GM18508 (cell line): ENCODE results near the gene NCK2.

Experiments used
- ATAC-seq: cut with Tn5 transposase; IDR thresholded peaks from one replicate; pipeline ENCODE4 v1.9.1; 2021; ENCODE audit warnings: moderate number of reproducible peaks; ENCODE audit not compliant: insufficient read depth, unreplicated experiment

Gene NCK2

GRCh38 chr2:105788670-105789290, 44.1 kb downstream of the NCK2 start:
- ATAC-seq: no peak

DNA sequence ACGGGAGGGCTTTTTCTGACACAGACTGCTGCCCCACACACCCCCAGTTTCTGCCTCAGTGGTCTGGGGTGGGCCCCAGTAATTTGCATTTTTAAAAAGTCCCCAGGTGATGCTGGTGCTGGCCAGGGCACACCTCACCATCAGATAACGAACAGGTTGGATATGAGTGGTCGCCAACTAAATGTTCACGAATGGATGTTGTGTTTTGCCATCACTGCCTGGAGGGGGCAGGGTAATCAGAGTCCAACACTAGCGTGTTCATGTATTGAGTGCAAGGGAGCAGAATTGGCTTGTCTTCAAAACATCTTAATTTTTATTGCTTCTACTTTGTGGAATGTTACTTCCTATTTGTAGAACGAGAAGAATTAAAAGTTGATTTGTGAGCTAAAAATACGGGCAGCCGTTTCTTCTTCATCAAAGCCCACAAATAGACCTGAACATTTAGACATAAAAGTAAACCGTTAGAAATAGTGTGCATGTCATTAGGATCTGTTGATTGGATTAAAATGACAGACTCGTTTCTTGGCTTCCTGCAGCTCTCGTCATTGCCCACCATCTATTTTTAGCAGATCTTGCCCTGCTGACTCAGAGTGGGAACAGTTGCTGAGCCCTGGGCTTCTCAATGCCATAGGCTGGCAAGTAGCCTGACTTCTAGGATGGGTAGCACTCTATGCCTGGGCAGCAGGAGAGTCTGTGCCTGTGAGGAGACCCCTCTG, 45.2 kb downstream of the NCK2 start:
- ATAC-seq: peak; percentile 55

- peak; percentile 1 for ATAC-seq
Observed at GRCh38 chr2:105790461-105791149, 45.9 kb downstream of the NCK2 start.

DNA sequence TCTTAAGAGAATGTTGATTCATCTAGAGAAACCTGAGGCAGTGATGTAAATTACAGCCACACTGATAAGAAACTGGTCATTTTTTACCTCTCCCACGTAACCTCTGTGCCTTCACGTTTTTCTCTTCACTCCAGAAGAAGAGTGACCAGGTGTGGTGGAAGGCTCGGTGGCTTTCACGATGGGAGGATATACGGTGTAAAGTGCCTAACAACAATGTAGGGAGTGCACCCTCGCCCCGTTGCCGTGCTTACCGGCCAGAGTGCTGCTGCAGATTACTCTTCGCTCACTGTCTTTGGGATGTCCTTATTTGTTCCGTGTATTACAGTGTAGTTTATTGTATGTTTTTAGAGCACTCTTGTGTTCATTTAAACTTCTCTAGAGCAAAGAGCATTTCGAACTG, 46.5 kb downstream of the NCK2 start:
- no peak for ATAC-seq

DNA sequence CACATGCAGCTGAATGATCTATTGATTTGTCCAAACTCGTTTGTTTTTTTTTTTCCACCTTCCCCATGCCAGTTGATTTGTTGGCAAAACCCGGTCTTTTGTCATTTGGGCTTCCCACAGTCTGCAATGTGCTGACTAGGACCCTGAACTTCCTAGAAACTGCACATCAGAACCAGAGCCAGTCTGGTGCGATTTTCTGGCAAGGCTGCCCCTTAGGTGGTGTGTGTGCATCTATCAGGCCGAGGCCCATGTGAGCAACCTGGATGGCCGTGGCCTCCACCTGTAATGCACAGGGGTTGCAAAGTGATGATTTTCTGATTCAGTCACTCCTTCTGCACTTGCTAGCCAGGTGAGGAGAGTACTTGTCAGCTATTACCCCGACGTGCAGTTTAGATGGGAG, 47.8 kb downstream of the NCK2 start:
- no peak for ATAC-seq

DNA sequence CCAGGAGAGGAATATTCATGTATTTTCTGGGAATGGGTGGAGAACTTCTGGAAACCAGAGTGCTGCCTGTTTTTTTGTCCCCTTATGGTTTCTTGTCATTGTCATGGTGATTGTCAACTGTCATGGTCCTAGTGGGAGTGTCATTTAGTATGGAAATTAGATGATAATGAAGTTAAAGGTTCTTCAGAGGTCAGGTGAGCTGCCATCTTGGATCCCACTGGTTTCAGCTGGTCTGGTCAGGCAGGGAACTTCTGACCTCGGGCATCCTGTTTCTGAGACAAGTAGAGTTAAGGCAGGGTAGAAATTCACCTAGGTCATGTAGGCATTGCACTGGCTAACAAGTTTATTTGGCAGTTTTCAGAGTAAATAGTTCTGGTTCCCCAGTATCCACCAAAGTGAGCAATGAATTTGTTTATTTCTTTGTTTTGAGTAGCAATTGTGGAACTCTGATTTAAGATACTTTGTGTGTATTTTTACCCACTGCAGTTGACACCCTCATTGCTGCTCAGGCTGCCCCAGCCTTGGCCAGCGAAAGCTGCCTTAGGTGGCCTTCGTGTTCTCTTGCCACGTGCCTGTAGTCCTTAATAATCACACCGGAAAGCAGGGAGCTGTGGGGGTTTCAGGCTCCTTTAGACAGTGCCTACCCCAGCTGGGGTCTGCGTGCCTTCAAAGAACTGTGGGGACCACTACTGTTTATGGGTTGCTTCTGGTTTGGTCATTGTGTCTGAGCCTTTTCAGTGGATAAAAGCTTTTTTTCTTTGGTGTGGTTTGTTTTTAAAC, 48.7 kb downstream of the NCK2 start:
- no peak for ATAC-seq

DNA sequence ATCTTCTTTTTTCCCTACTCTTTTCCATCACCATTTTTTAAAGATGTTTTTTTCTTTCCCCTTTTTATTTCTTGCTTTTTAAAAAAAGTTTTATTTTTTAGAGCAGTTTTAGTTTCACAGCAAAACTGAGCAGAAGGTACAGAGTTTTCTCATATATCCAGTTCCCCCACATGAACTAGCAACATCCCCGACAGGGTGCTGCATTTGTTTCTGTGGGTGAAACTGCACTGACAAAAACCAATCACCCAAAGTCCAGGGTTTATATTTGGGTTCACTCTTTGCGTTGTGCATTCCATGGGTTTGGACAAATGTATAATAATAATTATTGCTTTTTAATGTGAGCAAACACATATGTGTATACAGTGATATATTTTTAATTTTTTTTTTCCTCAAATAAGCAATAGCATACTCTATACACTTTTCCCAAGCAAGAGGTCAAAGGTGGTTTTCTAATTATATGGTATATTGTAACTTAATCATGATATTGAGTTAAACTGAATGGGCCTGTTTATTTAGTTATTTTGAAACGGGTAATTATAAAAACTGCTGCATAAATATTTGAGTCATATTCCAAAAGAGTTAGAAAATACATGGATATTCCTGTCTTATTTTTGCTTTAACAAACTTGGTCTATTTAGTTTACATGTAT, 50.3 kb downstream of the NCK2 start:
- ATAC-seq: no peak

DNA sequence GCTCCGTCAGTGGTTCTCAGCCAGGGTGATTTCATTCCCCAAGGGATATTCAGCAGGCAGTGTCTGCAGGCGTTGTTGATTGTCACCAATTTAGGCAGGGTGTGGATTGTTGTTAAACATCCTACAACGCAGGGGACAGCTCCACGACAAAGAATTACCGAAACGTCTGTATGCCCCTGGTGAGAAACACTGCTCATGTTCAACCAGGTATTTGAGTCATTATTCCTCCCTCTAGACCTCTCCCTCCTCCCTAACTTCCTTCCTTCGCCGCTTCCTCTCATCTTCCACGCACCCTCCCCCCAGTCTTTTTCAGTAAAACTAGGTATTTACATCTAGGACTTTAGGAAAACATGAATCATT, 50.8 kb downstream of the NCK2 start:
- ATAC-seq: no peak

- ATAC-seq: peak; percentile 25
Observed at GRCh38 chr2:105796131-105796638, 51.5 kb downstream of the NCK2 start.

DNA sequence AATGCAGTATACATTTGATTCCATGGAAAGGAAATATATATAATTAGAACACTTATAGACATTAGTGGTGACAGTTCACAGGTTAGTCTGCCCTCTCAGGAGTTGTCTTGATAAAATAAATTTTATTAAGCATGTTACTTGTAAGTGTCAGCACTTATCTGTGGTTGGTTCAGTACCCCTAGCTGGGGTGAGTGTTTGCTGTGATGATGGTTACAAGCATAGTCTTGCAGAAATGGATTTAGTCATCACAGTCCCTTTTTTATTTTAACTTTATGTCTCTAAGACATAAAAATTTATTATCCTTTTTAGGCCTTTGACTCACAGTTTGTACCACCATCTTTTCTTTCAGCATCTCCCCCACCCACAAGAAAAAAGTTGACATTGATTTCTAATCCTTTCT, 52.1 kb downstream of the NCK2 start:
- ATAC-seq: no peak

- peak; percentile 29 for ATAC-seq
Observed at GRCh38 chr2:105797298-105797819, 52.6 kb downstream of the NCK2 start.

- no peak for ATAC-seq
Observed at GRCh38 chr2:105798595-105798994, 53.9 kb downstream of the NCK2 start.

GRCh38 chr2:105800036-105800713, 55.5 kb downstream of the NCK2 start:
- ATAC-seq: no peak

GRCh38 chr2:105800953-105801635, 56.4 kb downstream of the NCK2 start:
- ATAC-seq: no peak

DNA sequence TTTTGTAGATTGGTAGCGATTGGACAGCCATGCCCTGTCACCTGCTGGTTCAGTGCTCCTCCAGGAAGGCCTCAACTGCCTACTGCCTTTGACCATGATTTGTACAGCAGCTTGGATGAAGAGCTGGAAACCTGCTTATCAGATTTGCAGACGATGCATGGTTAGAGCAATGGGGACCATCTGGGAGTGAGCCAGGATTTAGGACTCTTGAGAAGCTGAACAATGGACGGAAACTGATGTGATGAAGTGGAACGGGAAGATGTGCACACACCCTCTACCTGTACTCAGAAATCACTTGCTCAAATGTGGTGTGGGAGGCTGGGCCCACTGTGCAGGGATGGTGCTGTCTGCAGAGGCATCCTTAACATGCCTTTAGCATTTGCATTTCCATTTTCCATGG, 57.2 kb downstream of the NCK2 start:
- no peak for ATAC-seq

DNA sequence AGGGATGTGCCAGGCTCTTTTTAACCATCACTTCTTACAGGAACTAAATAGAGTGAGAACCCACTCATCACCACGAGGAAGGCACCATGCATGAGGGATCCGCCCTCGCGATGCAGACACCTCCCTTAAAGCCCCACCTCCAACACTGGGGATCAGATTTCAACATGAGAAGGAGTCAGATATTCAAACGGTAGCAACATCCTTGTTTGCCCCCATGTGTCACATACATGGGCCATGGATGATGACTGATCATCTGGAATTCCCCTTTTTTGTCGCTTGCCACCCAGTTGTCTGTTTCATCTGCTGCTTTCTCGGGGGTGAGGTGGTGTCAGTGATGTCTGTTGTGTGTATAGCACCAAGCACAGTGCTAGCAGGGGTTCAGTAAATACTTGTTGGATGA, 57.9 kb downstream of the NCK2 start:
- peak; percentile 49 for ATAC-seq

GRCh38 chr2:105803337-105803736, 58.6 kb downstream of the NCK2 start:
- ATAC-seq: no peak

DNA sequence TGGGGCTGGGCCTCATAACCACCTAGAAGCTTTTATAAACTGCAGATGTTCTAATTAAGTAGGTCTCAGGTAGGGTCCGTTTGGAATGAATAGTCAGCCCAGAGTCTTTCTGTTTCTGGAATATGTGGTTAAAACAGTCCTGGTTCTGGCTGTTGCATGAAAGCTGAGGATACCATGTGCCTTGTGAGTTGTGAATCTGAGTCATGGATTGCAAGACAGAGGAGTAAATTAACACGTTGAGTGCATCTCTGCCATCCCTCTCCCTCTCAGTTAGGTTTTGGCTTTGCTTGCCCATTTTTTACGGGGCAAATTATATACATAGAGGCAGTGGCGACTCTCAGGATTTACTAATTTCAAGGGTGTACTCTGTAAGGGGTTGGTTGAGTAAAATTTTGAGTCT, 59.1 kb downstream of the NCK2 start:
- no peak for ATAC-seq

GRCh38 chr2:105804266-105804665, 59.6 kb downstream of the NCK2 start:
- no peak for ATAC-seq
